GM18498 (cell line): Measurements from ENCODE around the gene HRH3.

Experiments used
- ATAC-seq: cut with Tn5 transposase; IDR thresholded peaks from one replicate; pipeline ENCODE4 v1.9.1; 2021; ENCODE audit warnings: mild to moderate bottlenecking, moderate library complexity; ENCODE audit not compliant: unreplicated experiment

HRH3 gene

DNA sequence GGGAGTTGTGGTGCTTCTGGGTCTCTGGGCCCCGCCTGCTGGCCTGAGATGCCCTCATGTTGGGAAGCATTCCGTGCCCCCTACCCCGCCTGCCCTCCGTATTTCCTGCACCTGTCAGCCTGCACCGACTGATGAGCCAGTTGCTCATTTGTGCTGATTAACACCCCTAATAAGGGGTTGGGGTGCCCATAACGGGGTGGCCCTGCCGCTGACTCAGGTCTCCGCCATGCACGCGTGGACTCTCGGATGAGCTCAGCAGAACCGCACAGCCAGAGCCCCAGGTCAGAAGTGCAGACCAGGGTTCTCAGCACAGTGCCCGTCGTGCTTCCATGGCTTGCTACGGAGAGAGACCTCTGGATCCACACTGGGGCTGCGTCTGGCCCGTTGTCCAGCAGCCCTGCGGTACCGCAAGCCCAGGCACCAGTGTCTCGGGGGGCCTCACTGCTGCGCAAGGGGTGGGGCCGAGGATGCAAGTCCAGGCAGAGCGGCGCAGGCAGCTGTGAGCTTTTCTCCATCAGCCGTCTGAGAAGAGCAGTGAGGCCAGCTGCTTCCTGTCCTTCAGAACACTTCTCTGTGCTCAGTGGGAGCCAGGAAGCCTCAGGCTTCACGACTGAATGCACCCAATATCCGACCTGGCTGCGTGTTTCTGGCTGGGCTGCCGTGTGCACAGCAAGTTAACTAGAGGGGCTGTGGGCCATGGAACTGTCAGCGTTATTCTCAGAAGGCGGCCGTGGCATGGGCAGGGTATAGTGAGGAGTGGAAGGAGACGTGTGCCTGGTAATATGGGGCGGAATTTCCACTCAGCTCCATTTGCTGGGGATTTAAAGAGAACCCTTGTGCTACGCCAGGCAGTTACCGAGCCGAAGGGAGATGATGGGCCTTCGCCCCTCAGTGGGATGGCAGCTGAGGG, 18.6 kb downstream of the HRH3 start:
- ATAC-seq = peak; percentile 59

DNA sequence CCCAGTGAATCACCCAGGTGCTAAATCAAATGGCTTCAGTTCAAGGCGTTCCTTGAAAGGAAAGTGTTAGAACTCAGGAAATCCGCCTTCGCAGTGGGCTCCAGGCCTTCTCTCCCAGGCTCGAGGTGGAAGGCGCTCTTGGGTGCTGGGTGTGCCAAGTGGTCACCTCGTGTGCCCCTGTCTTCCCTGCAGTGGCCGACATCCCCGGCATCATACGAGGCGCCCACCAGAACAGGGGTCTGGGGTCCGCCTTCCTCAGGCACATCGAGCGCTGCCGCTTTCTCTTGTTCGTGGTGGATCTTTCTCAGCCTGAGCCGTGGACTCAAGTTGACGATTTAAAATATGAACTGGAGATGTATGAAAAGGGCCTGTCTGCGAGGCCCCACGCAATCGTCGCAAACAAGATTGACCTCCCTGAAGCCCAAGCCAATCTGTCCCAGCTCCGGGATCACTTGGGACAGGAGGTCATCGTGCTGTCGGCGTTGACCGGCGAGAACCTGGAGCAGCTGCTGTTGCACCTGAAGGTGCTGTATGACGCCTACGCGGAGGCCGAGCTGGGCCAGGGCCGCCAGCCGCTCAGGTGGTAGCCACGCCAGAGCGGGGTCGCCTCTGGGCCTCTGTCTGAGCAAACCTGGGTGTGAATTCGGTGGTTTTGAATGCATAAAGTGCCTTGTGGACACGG, 19.4 kb downstream of the HRH3 start:
- no peak for ATAC-seq

DNA sequence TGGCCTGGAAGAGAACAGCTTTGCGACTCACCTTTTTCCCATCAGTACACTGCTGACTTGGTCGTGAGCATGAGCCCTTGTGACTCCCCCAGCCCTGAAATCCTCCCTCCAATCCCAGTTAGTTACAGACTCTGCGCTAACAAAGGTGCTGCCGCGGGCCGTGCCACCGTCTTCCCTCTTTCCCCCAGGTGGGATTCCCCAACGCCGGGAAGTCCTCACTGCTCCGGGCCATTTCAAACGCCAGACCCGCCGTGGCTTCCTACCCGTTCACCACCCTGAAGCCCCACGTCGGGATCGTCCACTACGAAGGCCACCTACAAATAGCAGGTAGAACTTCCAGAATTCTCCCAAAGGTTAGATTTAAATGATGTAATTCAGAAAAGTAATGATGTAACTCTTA, 21.1 kb downstream of the HRH3 start:
- no peak for ATAC-seq

DNA sequence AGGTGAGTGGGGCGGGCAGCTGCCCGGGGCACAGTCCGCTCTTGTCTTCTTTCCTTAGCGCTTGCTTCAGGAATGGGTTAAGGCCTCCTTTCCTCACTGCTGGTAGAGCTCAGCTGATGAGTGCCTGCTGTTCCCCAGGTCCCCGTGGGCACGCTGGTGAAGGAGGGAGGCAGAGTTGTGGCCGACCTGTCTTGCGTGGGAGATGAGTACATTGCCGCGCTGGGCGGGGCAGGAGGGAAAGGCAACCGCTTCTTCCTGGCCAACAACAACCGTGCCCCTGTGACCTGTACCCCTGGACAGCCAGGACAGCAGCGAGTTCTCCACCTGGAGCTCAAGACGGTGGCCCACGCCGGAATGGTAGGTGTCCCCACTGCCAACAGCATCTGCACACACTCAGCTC, 21.6 kb downstream of the HRH3 start:
- no peak for ATAC-seq

DNA sequence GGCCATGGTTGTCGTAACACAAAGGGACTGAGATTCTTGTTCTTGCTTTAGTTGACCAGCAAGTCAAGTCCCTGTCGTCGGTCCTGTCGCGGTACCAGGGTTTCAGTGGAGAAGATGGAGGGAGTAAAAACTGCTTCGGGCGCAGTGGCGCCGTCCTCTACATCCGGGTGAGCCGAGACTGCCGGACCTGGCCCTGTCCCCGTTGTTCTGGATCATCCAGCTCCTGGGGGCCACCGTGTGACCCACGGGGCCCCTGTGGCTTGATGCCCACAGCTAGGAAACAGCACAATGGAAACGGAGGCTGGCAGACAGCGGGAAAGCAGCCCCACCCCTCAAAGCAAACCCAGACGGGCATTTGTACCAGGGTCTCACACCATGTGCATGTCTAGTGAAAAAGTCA, 22.3 kb downstream of the HRH3 start:
- ATAC-seq = no peak

DNA sequence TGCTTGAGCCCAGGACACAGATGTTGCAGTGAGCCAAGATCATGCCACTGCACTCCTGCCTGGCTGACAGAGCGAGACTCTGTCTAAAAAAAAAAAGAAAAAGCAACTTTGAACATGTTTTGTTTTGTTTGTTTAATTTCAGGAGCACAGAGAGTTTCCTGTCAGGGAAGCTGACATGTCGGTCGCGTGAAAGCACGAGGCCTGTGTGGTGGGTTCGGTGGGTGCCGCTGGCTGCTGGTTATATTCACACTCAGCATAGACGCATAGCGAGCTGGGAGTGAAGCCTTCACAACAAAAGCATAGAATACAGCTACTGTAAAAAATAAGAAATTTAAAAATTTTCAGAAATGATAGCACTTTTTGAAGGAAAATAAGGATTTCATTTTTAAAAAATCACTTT, 22.8 kb downstream of the HRH3 start:
- no peak for ATAC-seq

DNA sequence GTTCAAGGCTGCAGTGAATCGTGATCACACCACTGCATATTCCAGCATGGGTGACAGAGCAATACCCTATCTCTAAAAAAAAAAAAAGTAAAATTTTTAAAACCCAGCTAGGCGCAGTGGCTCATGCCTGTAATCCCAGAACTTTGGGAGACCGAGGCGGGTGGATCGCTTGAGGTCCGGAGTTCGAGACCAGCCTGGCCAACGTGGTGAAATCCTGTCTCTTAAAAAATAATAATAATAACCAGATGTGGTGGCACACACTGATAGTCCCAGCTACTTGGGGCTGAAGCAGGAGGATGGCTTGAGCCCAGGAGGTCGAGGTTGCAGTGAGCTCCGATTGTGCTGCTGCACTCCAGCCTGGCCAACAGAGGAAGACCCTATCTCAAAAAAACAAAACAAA, 23.8 kb downstream of the HRH3 start:
- no peak for ATAC-seq

DNA sequence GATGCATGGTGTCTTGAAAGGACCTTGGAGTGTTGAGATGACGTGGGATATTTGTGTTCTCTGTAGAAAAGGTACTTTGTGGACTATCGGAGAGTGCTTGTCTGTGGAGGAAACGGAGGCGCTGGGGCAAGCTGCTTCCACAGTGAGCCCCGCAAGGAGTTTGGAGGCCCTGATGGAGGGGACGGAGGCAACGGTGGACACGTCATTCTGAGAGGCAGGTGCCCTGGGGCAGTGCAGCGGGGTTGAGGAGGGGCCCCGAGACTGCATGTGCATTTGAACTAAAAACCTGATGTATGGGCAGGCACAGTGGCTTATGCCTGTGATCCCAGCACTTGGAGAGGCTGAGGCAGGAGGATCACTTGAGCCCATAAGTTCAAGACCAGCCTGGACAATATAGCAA, 24.3 kb downstream of the HRH3 start:
- ATAC-seq = no peak

DNA sequence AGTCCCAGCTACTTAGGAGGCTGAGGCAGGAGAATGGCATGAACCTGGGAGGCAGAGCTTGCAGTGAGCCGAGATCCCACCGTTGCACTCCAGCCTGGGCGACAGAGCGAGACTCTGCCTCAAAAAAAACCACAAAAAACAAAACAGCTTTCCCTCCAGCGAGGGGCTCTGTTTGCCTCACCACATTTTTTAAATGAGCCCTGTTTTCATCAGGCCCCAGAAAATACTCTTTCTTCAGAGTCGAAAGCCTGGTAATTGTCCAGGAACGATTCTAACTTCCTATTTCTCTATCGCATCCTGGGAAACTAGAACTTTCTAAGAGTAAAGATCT, 25.0 kb downstream of the HRH3 start:
- no peak for ATAC-seq

DNA sequence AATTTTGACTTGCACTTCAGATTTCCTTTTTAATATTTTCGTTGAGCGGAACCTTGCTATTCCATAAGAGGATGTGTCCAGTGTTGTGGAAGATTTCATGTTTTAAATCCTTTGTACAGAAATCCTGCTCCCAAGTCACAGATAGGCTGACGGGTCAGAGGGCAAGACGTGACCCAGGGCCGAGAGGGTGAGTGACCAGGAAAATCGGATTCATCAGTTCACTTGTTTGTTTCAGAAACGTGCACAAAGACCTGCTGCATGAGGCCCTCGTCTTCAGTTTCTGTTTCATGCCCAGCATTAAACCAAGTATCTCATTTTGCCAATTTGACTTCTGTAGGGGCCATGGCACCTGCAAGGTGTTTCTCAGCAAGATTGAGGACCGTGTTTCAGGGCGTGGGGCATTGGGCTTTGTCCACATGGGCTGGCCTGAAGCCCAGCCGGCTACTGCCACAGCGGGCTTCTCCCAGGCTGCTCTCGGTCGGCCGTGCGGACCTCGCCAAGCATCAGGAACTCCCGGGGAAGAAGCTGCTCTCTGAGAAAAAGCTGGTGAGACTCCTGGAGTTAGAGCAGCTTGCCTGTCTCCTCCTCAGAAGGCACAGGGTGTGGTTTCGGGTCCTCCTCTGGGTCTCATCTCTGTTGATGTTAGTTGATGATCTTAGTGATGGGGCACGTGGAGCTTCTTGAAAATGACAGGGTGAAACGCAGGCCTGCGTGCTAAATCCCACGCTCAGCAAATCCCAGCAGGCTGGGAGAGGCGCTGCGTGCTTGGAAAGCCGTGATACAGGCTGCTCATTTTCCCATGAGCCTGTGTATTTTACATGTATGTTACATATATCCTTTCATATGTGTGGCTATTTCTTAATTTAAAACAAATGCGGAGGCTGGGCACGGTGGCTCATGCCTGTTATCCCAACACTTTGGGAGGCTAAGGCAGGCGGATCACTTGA, 26.7 kb downstream of the HRH3 start:
- no peak for ATAC-seq

DNA sequence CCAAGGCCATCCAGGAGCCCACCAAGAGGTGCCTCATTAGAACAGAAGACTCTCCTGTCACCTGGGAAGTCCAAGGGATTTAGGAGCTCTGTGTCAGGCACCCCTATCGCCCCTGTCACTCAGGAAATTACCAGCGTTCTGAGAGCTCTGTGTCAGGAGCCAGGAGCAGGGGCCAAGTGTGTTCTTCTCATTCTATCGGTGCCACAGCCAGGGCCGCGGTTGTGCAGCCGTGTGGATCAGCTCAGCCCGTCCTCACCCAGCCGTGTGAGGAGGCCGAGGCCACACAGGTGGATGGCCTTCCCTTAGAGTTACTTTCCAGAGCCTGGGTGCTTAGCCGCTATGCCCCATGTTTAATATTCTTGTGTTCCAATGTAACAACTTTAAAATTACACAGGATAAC, 27.4 kb downstream of the HRH3 start:
- no peak for ATAC-seq

DNA sequence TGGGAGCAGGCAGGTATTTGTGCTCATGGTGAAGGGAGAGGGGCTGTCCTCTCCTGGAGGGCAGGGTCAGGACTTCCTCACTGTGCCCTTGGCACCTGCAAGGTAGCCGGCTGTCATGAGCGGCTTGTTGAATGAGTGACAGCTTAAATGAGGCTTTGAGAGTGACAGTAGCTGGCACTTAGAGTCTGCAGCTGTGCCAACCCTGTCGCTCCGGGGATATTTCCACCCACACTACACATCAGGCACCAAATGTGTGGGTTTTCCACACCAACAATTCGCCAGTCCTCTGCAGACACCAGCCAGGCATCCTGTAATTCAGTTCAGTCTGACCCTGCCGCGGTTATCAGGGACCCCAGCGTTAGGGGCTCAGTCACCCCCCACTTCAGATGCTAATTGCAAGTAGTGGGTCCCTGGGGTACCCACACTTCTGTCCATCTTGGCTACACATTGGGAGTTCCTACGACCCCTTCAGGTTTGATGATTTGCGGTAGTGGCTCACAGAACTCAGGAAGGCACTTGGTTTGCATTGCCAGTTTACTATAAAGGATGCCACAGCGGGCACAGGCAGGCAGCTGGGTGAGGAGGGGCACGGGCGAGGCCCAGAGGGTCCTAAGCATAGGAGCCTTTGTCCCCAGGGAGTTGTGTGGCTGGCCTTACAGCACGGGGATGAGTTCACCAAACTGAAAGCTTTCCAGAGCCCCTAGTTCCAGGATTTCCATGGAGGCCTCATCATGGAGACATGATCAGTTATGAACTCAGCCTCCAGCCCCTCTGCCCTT, 28.1 kb downstream of the HRH3 start:
- no peak for ATAC-seq

DNA sequence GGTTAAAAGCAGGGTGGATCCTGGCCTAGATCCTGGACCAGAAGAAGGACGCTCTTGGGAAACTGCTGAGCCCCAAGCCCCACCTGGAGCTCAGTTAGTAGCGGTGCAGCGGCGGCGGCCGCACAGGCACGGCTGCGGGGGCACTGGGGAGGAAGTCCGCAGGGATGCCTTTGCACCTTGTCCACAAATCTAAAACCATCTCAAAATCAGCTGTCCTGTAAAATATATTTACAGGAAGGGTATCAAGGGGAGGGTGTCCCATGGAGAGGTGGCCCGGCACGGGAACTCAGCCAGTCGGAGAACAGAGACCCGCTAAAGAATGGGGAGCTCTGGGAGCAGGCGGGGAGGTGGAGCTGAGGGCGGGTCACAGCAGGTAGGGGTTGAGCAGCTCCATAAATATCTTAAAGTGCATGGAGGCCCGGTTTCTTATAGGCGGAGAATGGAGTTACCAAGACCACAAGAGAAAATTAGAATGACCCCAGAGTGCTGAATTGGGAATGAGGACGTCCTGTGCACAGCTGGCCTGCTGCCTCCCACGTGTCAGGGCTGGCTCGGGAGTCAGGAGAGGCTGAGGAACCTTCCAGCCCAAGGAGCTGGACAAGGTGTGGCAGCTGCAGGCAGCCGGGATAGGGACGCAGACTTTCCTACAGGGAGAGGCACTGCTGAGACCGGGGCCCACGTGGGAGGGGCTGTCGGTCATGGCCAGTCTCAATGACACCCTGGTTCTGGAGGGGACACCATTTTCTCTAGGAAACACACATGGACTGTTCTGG, 29.3 kb downstream of the HRH3 start:
- ATAC-seq = no peak

DNA sequence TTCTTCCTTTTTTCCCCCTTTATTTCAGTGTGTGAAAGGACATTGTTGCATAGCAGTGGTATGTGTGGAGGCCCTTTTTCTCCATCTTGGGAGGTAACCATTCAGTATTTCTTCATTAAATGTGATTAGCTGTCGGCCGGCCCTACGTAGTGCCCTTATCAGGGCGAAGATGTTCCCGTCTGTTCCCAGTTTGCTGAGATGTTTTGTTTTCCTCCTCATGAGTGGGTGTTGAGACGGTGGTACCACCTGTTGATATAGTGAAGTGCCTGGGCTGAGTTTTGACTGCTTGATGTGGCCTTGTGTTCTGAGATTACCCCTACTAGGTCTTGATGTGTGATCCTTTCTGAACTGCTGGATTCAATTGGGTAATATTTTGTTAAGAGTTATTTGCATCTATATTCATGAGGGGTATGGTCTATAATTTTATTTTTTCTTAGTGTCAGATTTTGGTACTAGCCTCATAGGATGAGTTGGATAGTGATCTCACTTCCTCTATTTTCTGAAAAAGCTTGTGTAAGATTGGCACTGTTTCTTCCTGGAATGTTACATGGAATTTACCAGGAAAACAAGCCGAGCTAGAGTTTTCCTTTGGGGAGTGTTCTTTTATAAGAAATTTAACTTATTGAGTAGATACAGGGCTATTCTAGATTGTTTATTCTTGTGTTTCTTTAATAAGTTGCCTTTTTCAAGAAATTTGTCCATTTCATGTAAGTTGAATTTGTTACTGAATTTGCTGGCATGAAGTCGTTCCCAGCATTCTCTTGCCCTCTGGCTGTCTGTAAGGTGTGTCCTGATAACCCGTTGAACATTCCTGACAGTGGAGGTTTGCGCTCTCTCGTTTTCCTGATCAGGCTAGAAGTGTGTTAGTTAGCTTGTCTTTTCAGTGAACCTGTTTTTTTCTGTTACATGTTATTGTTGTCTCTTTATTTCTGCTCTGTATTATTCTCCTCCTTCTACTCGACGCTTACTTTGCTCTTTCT, 32.9 kb downstream of the HRH3 start:
- ATAC-seq = no peak

DNA sequence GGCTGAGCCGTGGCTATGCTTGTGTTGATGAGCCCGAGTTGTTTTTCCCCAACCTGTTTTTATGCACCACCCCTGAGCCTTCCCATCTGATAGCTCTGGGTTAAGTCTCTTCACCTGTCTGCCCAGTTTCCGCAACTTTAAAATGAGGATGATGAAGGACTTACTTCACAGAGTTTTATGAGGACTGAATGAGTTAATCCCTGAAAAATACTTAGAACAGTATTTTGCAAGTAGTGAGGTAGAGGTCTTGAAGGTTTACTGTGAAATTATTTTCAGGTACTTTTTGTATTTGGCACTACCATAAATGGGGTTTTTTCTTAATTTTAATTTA, 34.0 kb downstream of the HRH3 start:
- no peak for ATAC-seq

DNA sequence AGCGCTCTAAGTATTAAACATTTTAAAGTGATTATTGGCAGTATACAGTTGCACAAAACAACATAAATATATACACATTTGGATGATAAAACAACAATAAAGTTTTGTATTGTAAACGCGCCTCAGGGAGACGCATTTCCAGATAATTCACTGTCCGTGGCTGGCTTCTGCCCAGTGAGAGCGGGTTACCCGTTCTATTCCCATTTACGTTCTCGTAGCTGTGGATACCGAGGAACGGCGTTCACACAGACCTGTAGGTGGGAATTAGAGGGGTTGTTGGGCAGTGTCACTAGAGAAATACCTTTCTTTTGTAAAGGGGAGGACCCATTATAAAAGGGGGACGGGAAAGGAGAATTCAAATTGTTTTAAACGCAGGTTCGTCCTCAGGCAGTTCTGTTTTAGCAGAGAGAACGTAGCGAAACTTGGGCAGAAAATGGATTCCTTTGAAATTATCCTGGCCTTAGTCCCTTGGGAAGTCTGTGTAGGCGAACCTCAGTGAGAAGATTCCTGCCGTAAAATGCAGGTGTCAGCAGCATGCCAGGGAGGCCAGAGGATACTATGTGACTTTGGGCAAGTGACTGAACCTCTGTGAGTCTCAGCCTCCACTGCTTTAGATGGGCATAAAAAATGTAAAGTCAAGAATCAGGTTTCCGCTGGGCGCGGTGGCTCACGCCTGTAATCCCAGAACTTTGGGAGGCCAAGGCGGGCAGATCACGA, 36.5 kb downstream of the HRH3 start:
- ATAC-seq = no peak

DNA sequence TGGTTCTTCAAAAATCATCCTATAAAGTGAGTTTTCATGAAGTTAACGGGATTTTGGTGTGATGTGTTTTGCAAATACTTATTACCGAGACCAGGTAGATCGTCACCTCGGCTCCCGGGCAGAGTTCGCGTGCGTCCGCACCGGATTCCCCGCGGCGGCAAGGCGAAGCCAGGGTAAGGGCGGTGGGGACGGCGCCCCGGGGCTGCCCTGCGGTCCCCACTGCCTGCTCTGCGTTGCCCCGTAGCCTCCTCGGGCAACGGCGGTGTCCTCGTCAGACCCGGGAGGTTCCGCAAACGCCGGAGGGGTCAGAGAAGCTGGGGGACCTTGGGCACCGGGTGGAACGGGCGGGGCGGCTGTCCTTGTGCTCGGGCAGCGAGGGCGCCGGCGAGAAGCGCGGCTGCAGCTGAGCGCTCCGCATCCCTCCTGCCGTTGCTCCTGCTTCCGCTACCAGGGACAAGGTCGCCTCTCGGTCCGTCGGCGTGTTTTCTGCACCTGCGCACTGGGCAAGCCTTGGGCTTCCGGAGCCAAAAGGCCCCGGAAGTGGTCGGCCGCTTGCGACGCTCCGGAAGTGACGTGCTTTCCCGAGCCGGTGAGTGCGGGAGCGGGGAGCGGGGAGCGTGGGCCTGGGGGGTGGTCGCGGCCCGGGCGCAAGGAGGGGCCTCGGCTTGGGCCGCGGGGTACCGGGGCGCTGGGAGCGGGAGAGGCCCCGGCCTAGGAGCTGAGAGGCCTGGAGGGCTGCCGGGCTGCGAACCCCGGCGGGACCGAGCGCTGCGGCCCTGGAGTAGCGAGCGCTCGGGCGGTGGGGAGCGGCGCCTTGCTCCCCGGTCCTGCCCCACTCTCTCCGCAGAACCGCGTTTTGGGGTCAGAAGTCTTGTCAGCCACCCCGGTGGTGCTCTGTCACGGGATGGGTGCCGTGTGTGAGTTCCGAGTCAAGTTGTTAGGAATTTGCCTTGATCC, 37.3 kb downstream of the HRH3 start, which contains the start of gene MTG2:
Gene MTG2, plus strand, starts transcription at position 560 of the 957 bp plus-strand sequence. CDS start 10,393 bp downstream, outside the sequence.
- peak; percentile 96 for ATAC-seq
